ENCODE results near the gene AGPAT3. TPM values are rescaled to one million over a fixed set of nuclear protein-coding genes. Genes with fewer than 3 reads are reported as not detected.
A peak's percentile ranks its signal among the peaks of the same experiment; 100 is the strongest.

AGPAT3 gene
- total RNA-seq, 6 donors from 2014 or later, result 55.0 to 102 (median 70.0) TPM

GRCh38 chr21:43954896-43955295 is 89.9 kb downstream of the AGPAT3 start:
- H3K36me3 ChIP-seq, result peaks cover 3 to 33% (median 12%) of the 10 kb centered on the region in 4 donors
- 97 to 98% methylated on average over 6 to 8 of the region's 19 CpGs for WGBS, 2 donors
- no peak overlapping the region for H3K27ac ChIP-seq
- H3K9me3 ChIP-seq, result no peaks in the 10 kb centered on the region
- TF ChIP-seq EP300 (IDR thresholded peaks at IDR 0.05) (no peak), POLR2A (IDR thresholded peaks at IDR 0.05) (no peak), POLR2AphosphoS5 (IDR thresholded peaks at IDR 0.05) (no peak)
- DNase-seq (peak in 1 of 2 donors; percentile 67), ATAC-seq (ENCODE audit: low FRiP score in 2 of 2) (no peak)
- H3K4me1 ChIP-seq, result peaks cover 0 to 17% (median 0%) of the 10 kb centered on the region in 4 donors
- no peak overlapping the region for H3K4me3 ChIP-seq
- no peaks in the 10 kb centered on the region for H3K27me3 ChIP-seq

- TF ChIP-seq POLR2A (IDR thresholded peaks at IDR 0.05) (no peak), EP300 (IDR thresholded peaks at IDR 0.05) (no peak), POLR2AphosphoS5 (IDR thresholded peaks at IDR 0.05) (no peak), CTCF (IDR thresholded peaks at IDR 0.05) (no peak)
- 82 to 87% methylated on average over 4 to 11 of the region's 11 CpGs for WGBS, 2 donors
- no peaks in the 10 kb centered on the region for H3K27me3 ChIP-seq
- ATAC-seq (ENCODE audit: low FRiP score in 2 of 2), result no peak
- peaks cover 7 to 34% (median 18%) of the 10 kb centered on the region in 4 donors for H3K36me3 ChIP-seq
- H3K9me3 ChIP-seq, result no peaks in the 10 kb centered on the region
- H3K4me3 ChIP-seq, result no peak overlapping the region
- H3K27ac ChIP-seq, result no peak overlapping the region
- DNase-seq, result peak in 1 of 2 donors; percentile 58
- peaks cover 0 to 17% (median 0%) of the 10 kb centered on the region in 4 donors for H3K4me1 ChIP-seq
Observed at GRCh38 chr21:43956019-43956669, 91.1 kb downstream of the AGPAT3 start.

DNA sequence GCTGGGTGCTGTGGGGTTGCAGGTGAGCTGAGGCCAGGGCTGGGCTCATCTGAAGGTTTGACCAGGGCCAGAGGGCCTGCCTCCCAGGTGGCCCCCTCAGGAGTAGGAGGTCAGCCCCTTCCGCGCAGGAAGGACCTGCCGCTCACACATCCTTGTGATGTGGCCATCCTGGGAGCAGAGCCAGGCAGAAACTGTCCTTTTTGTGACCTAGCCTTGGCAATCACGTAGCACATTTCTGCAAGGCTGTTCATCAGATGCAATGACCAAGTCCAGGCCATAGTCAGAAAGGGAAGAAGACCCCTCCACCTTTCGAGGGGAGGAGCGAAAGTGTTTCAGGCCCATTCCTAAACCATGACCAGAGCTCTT is 91.6 kb downstream of the AGPAT3 start:
- Histone ChIP-seq H3K9me3 (no peaks in the 10 kb centered on the region), H3K36me3 (peaks cover 7 to 35% (median 21%) of the 10 kb centered on the region in 4 donors), H3K27ac (no peak overlapping the region), H3K4me3 (no peak overlapping the region), H3K4me1 (peaks cover 0 to 17% (median 0%) of the 10 kb centered on the region in 4 donors), H3K27me3 (no peaks in the 10 kb centered on the region)
- TF ChIP-seq POLR2AphosphoS5 (IDR thresholded peaks at IDR 0.05) (no peak), CTCF (IDR thresholded peaks at IDR 0.05) (no peak), EP300 (IDR thresholded peaks at IDR 0.05) (no peak), POLR2A (IDR thresholded peaks at IDR 0.05) (no peak)
- peak in 1 of 2 donors; percentile 24 for DNase-seq
- no peak for ATAC-seq (ENCODE audit: low FRiP score in 2 of 2)
- WGBS, 2 donors, result 60 to 94% methylated on average over 2 to 6 of the region's 6 CpGs

DNA sequence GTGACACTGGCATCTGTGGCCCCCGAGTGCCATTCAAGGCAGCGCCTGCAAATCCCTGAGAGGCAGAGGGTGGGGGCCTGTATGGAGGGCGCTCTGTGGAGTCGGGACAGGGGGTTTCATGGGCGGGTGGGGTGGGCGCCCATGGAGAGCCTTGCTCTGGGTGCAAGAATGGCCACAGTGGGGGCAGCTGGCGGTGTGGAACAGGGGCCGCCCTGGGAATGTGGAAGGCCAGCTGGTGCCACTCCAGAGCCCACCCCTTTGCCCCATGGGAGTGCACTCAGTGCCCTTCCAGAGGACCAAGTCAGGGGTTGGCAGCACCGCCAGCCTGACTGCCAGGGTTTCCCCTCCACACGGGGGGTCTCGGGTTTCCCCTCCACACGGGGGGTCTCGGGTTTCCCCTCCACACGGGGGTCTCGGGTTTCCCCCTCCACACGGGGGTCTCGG is 92.1 kb downstream of the AGPAT3 start:
- Histone ChIP-seq H3K9me3 (no peaks in the 10 kb centered on the region), H3K4me3 (no peak overlapping the region), H3K4me1 (peaks cover 0 to 17% (median 0%) of the 10 kb centered on the region in 4 donors), H3K27ac (no peak overlapping the region), H3K36me3 (peaks cover 7 to 35% (median 21%) of the 10 kb centered on the region in 4 donors), H3K27me3 (no peaks in the 10 kb centered on the region)
- DNase-seq, result peak in 1 of 2 donors; percentile 56
- WGBS, 2 donors, result 73 to 74% methylated on average over 3 to 17 of the region's 17 CpGs
- TF ChIP-seq POLR2A (IDR thresholded peaks at IDR 0.05) (no peak), CTCF (IDR thresholded peaks at IDR 0.05) (no peak), EP300 (IDR thresholded peaks at IDR 0.05) (no peak), POLR2AphosphoS5 (IDR thresholded peaks at IDR 0.05) (no peak)
- no peak for ATAC-seq (ENCODE audit: low FRiP score in 2 of 2)

GRCh38 chr21:43957611-43958362 is 92.8 kb downstream of the AGPAT3 start:
- H3K27ac ChIP-seq, result no peak overlapping the region
- peaks cover 0 to 17% (median 0%) of the 10 kb centered on the region in 4 donors for H3K4me1 ChIP-seq
- WGBS, 2 donors, result 76 to 86% methylated on average over 16 to 18 of the region's 22 CpGs
- no peaks in the 10 kb centered on the region for H3K9me3 ChIP-seq
- ATAC-seq (ENCODE audit: low FRiP score in 2 of 2) (no peak), DNase-seq (no peak)
- peaks cover 7 to 36% (median 20%) of the 10 kb centered on the region in 4 donors for H3K36me3 ChIP-seq
- H3K27me3 ChIP-seq, result no peaks in the 10 kb centered on the region
- no peak overlapping the region for H3K4me3 ChIP-seq
- TF ChIP-seq EP300 (IDR thresholded peaks at IDR 0.05) (no peak), POLR2A (IDR thresholded peaks at IDR 0.05) (no peak), CTCF (IDR thresholded peaks at IDR 0.05) (no peak), POLR2AphosphoS5 (IDR thresholded peaks at IDR 0.05) (no peak)

Data from upper lobe of left lung (tissue), 6 donors.